Endothelial cell of umbilical vein (primary cell): ENCODE measurements around the gene C11orf21. TPM values are rescaled to one million over a fixed set of nuclear protein-coding genes. Genes with fewer than 3 reads are reported as not detected.

Experiments
- BruUV-seq: library from RNA; stranded (reverse); fragments of 400-500 nt; replicated peaks from 2 replicates; lab custom pipeline; 2021; lab: Mats Ljungman, UMichigan
- CTCF ChIA-PET: fragments of 300-600, 350-600 bp; sonication (Branson Sonifier 250); formaldehyde crosslinking; loops from one replicate; lab custom pipeline; 2021; ENCODE audit warnings: antibody characterized with exemption, inconsistent platforms; lab: Charles Lee
- POLR2A ChIA-PET: fragments of 300-600, 350-600 bp; sonication (Branson Sonifier 250); formaldehyde crosslinking; loops from one replicate; lab custom pipeline; 2021; ENCODE audit warnings: antibody characterized with exemption, inconsistent platforms; lab: Charles Lee
- DNase-seq: peaks from one replicate; pipeline ENCODE4 v3.0.0-alpha.2; 2011; ENCODE audit warnings: low read depth, low spot score
- FAIRE-seq: peaks from 2 replicates; lab custom pipeline; 2011; peaks lifted over from hg19 to GRCh38; lab: Jason Lieb, UNC
- H2AFZ ChIP-seq: 2 replicates; pipeline ENCODE4 v1.6.0; 2012; ENCODE audit warnings: low read depth, low read length, control low read depth, inconsistent platforms
- H3K27ac ChIP-seq: 2 replicates; pipeline ENCODE4 v1.5.1; 2011; ENCODE audit warnings: low read depth, mild to moderate bottlenecking, control low read depth, low read length, moderate library complexity; ENCODE audit not compliant: insufficient read depth
- H3K27me3 ChIP-seq, 2 experiments: 2 replicates each; pipeline versions ENCODE4 v1.6.0 to v1.6.1; 2011; ENCODE audit warnings: low read length in 2 of 2, mixed read lengths in 1 of 2; ENCODE audit not compliant: control insufficient read depth in 2 of 2, insufficient read depth in 2 of 2
- H3K36me3 ChIP-seq, 2 experiments: 2 replicates in 1 of 2; 3 replicates in 1 of 2; pipeline ENCODE4 v1.5.1; 2011; ENCODE audit warnings: low read length in 2 of 2, mild to moderate bottlenecking in 1 of 2, moderate library complexity in 1 of 2; ENCODE audit not compliant: control insufficient read depth in 2 of 2, insufficient read depth in 2 of 2; ENCODE audit errors: extremely low read depth in 1 of 2
- H3K4me1 ChIP-seq: 3 replicates; pipeline ENCODE4 v1.5.1; 2011; ENCODE audit warnings: mild to moderate bottlenecking, low read length; ENCODE audit not compliant: control insufficient read depth, insufficient read depth; ENCODE audit errors: extremely low read depth
- H3K4me2 ChIP-seq: 2 replicates; pipeline ENCODE4 v1.6.1; 2011; ENCODE audit warnings: low read length, control low read depth, mixed read lengths; ENCODE audit not compliant: insufficient read depth
- H3K4me3 ChIP-seq, 3 experiments: fragments of 200-600 bp in 1 of 3; sonication (generic), shearing (Covaris generic) in 1 of 3; replicated peaks in 1 of 3; 2 replicates each; pipeline ENCODE4 v1.5.1; 2011 to 2016; ENCODE audit warnings: control low read depth in 3 of 3, low read length in 3 of 3, mild to moderate bottlenecking in 2 of 3, inconsistent platforms in 1 of 3, low read depth in 1 of 3, moderate library complexity in 1 of 3; ENCODE audit not compliant: insufficient read depth in 1 of 3
- H3K79me2 ChIP-seq: 2 replicates; pipeline ENCODE4 v1.6.0; 2012; ENCODE audit warnings: low read length, inconsistent platforms; ENCODE audit not compliant: control insufficient read depth, insufficient read depth
- H3K9ac ChIP-seq: replicated peaks from 2 replicates; pipeline ENCODE3; 2011; ENCODE audit warnings: low read length, control low read depth; ENCODE audit not compliant: insufficient read depth; ENCODE audit errors: extremely low read depth
- H3K9me1 ChIP-seq: replicated peaks from 3 replicates; pipeline ENCODE4 v1.6.0; 2011; ENCODE audit warnings: mild to moderate bottlenecking, low read length; ENCODE audit not compliant: control insufficient read depth, insufficient read depth; ENCODE audit errors: extremely low read depth
- H3K9me3 ChIP-seq: replicated peaks from 2 replicates; pipeline ENCODE4 v1.5.1; 2012; ENCODE audit warnings: low read length, inconsistent platforms; ENCODE audit not compliant: control insufficient read depth, insufficient read depth
- H4K20me1 ChIP-seq: replicated peaks from 2 replicates; pipeline ENCODE3; 2011; ENCODE audit warnings: mild to moderate bottlenecking, low read length; ENCODE audit not compliant: control insufficient read depth, insufficient read depth; ENCODE audit errors: extremely low read depth
- CTCF ChIP-seq, 2 donors: IDR thresholded peaks; 1 replicate in 1 of 2; 2 replicates in 1 of 2; pipeline ENCODE4 v1.5.1; 2011; ENCODE audit warnings: low read length in 2 of 2, mild to moderate bottlenecking in 2 of 2, moderate library complexity in 2 of 2, control low read depth in 1 of 2, inconsistent platforms in 1 of 2, low read depth in 1 of 2; ENCODE audit not compliant: insufficient read depth in 1 of 2; ENCODE audit errors: extremely low read depth in 1 of 2
- EZH2 ChIP-seq: IDR thresholded peaks from 2 replicates; pipeline ENCODE4 v1.6.1; 2012; ENCODE audit warnings: borderline replicate concordance, low read depth, mild to moderate bottlenecking, moderate library complexity, low read length, inconsistent platforms; ENCODE audit not compliant: severe bottlenecking
- FOS ChIP-seq: IDR thresholded peaks from 2 replicates; pipeline ENCODE4 v1.6.1; 2011; ENCODE audit warnings: mild to moderate bottlenecking, low read length, moderate library complexity, borderline replicate concordance; ENCODE audit not compliant: insufficient read depth
- MYC ChIP-seq: IDR thresholded peaks from one replicate; pipeline ENCODE4 v1.6.1; 2011; ENCODE audit warnings: mild to moderate bottlenecking, low read depth, low read length
- dilution Hi-C: fragments of 300-500 bp; cut with MboI; formaldehyde crosslinking; loops from one replicate; pipeline ENCODE4 v1.15.0; 2019; ENCODE audit warnings: low sequenced_read_pairs; ENCODE audit not compliant: extremely low pct_ligation_motif_present
- intact Hi-C: fragments of 100-400 bp; cut with micrococcal nuclease; formaldehyde crosslinking; loops from one replicate; pipeline ENCODE4 v1.10.0; 2022
- polyA plus RNA-seq, 4 experiments: library from polyadenylated mRNA; depleted of rRNA in 3 of 4; stranded (reverse) in 3 of 4; unstranded in 1 of 4; fragments of >200 nt; gene quantifications; 2 replicates each; pipeline versions ENCODE4 v1.2.1 to v1.2.3, GENCODE V29; 2011 to 2012; ENCODE audit warnings: missing spikeins in 1 of 4
- total RNA-seq: library from RNA; stranded (reverse); gene quantifications from 2 replicates; pipeline ENCODE4 v1.2.3, GENCODE V29; 2021

Gene C11orf21
- total and polyA plus RNA-seq, 2 donors (not counting 3 experiments of a cell fraction or from before 2014, with no cell fraction given) = not detected

GRCh38 chr11:2318707-2319106 is 17.0 kb upstream of the C11orf21 start:
- dilution Hi-C loops (no loop called here), intact Hi-C loops (no loop called here)
- no peak for TF ChIP-seq MYC
- FAIRE-seq (no peak), DNase-seq (no peak)
- no peaks in the 10 kb centered on the region for H3K9me3 ChIP-seq
- H3K9ac ChIP-seq = no peak overlapping the region
- H3K27me3 ChIP-seq = no peaks in the 10 kb centered on the region
- no peaks in the 10 kb centered on the region for H3K79me2 ChIP-seq
- no peaks in the 10 kb centered on the region for H3K4me1 ChIP-seq
- BruUV-seq = no TSS peak
- ChIA-PET POLR2A (no interaction called here), CTCF (no interaction called here)
- no peak overlapping the region for H3K4me3 ChIP-seq
- no peaks in the 10 kb centered on the region for H3K9me1 ChIP-seq
- no peak overlapping the region for H3K4me2 ChIP-seq
- H3K27ac ChIP-seq = no peak overlapping the region
- H2AFZ ChIP-seq = no peak overlapping the region
- H3K36me3 ChIP-seq = no peaks in the 10 kb centered on the region
- H4K20me1 ChIP-seq = no peaks in the 10 kb centered on the region

GRCh38 chr11:2318123-2318522 is 16.4 kb upstream of the C11orf21 start:
- TF ChIP-seq FOS = no peak
- no peak for TF ChIP-seq CTCF (IDR thresholded peaks at IDR 0.05; ENCODE audit: extremely low read depth in 1 of 2, insufficient read depth in 1 of 2, low read depth in 1 of 2, low read length in 2 of 2)
- TF ChIP-seq MYC = no peak
- no peak for TF ChIP-seq EZH2
- Histone ChIP-seq H3K4me1 (no peaks in the 10 kb centered on the region), H2AFZ (no peak overlapping the region), H3K27me3 (no peaks in the 10 kb centered on the region), H3K4me2 (no peak overlapping the region), H3K9me1 (no peaks in the 10 kb centered on the region), H3K9me3 (no peaks in the 10 kb centered on the region), H4K20me1 (no peaks in the 10 kb centered on the region), H3K27ac (no peak overlapping the region), H3K4me3 (no peak overlapping the region), H3K36me3 (no peaks in the 10 kb centered on the region), H3K9ac (no peak overlapping the region), H3K79me2 (no peaks in the 10 kb centered on the region)
- intact Hi-C loops (no loop called here), dilution Hi-C loops (no loop called here)
- no peak for DNase-seq
- POLR2A ChIA-PET = no interaction called here
- FAIRE-seq = no peak
- no TSS peak for BruUV-seq
- CTCF ChIA-PET = no interaction called here
